ENCODE measurements around the gene ALPK1.

Gene ALPK1

GRCh38 chr4:112377594-112378242, 80.5 kb downstream of the ALPK1 start:
- DNase-seq = no peak
- Histone ChIP-seq H3K9me2 (replicated peaks; ENCODE audit: insufficient read depth, low read length) (no peaks in the 10 kb centered on the region), H3K27me3 (replicated peaks; ENCODE audit: insufficient read depth, low read length) (no peaks in the 10 kb centered on the region), H2AFZ (ENCODE audit: low read length) (no peak overlapping the region), H3K36me3 (replicated peaks; ENCODE audit: insufficient read depth, low read length) (no peaks in the 10 kb centered on the region), H3F3A (ENCODE audit: insufficient read depth, low read length) (no peaks in the 10 kb centered on the region), H3K27ac (ENCODE audit: low read length) (no peak overlapping the region), H4K20me1 (ENCODE audit: insufficient read depth, low read length) (no peaks in the 10 kb centered on the region), H3K4me1 (ENCODE audit: low read length) (no peaks in the 10 kb centered on the region), H3K9ac (ENCODE audit: low read length) (no peak overlapping the region), H3K9me3 (replicated peaks; ENCODE audit: insufficient read depth, low read length) (no peaks in the 10 kb centered on the region), H3K4me3 (ENCODE audit: low read length) (no peak overlapping the region), H3K79me2 (ENCODE audit: low read length) (no peaks in the 10 kb centered on the region), H3K4me2 (ENCODE audit: low read depth, low read length) (no peak overlapping the region)
- TF ChIP-seq EZH2 (optimal IDR thresholded peaks at IDR 0.05; ENCODE audit: low read depth, low read length) (no peak), EZH2phosphoT487 (IDR thresholded peaks at IDR 0.05; ENCODE audit: low read length) (no peak), CTCF (IDR thresholded peaks at IDR 0.05; ENCODE audit: low read length) (no peak)

- Histone ChIP-seq H3K9ac (ENCODE audit: low read length) (no peak overlapping the region), H3K36me3 (replicated peaks; ENCODE audit: insufficient read depth, low read length) (no peaks in the 10 kb centered on the region), H3K27me3 (replicated peaks; ENCODE audit: insufficient read depth, low read length) (no peaks in the 10 kb centered on the region), H3K9me2 (replicated peaks; ENCODE audit: insufficient read depth, low read length) (no peaks in the 10 kb centered on the region), H3F3A (ENCODE audit: insufficient read depth, low read length) (no peaks in the 10 kb centered on the region), H3K4me1 (ENCODE audit: low read length) (no peaks in the 10 kb centered on the region), H3K79me2 (ENCODE audit: low read length) (no peaks in the 10 kb centered on the region), H3K4me3 (ENCODE audit: low read length) (no peak overlapping the region), H4K20me1 (ENCODE audit: insufficient read depth, low read length) (no peaks in the 10 kb centered on the region), H3K27ac (ENCODE audit: low read length) (no peak overlapping the region), H3K9me3 (replicated peaks; ENCODE audit: insufficient read depth, low read length) (no peaks in the 10 kb centered on the region), H3K4me2 (ENCODE audit: low read depth, low read length) (no peak overlapping the region), H2AFZ (ENCODE audit: low read length) (no peak overlapping the region)
- no peak for DNase-seq
- TF ChIP-seq EZH2phosphoT487 (IDR thresholded peaks at IDR 0.05; ENCODE audit: low read length) (no peak), CTCF (IDR thresholded peaks at IDR 0.05; ENCODE audit: low read length) (no peak), EZH2 (optimal IDR thresholded peaks at IDR 0.05; ENCODE audit: low read depth, low read length) (no peak)
These were observed 81.1 kb downstream of the ALPK1 start for GRCh38 chr4:112378243-112378620.

GRCh38 chr4:112378858-112379257, 81.7 kb downstream of the ALPK1 start:
- Histone ChIP-seq H3K4me1 (ENCODE audit: low read length) (no peaks in the 10 kb centered on the region), H3K27me3 (replicated peaks; ENCODE audit: insufficient read depth, low read length) (no peaks in the 10 kb centered on the region), H3K27ac (ENCODE audit: low read length) (no peak overlapping the region), H2AFZ (ENCODE audit: low read length) (no peak overlapping the region), H3K79me2 (ENCODE audit: low read length) (no peaks in the 10 kb centered on the region), H3K9ac (ENCODE audit: low read length) (no peak overlapping the region), H3K9me2 (replicated peaks; ENCODE audit: insufficient read depth, low read length) (no peaks in the 10 kb centered on the region), H3K4me3 (ENCODE audit: low read length) (no peak overlapping the region), H3K9me3 (replicated peaks; ENCODE audit: insufficient read depth, low read length) (no peaks in the 10 kb centered on the region), H3F3A (ENCODE audit: insufficient read depth, low read length) (no peaks in the 10 kb centered on the region), H3K36me3 (replicated peaks; ENCODE audit: insufficient read depth, low read length) (no peaks in the 10 kb centered on the region), H3K4me2 (ENCODE audit: low read depth, low read length) (no peak overlapping the region), H4K20me1 (ENCODE audit: insufficient read depth, low read length) (no peaks in the 10 kb centered on the region)
- no peak for DNase-seq
- TF ChIP-seq EZH2 (optimal IDR thresholded peaks at IDR 0.05; ENCODE audit: low read depth, low read length) = no peak
- no peak for TF ChIP-seq CTCF (IDR thresholded peaks at IDR 0.05; ENCODE audit: low read length)
- no peak for TF ChIP-seq EZH2phosphoT487 (IDR thresholded peaks at IDR 0.05; ENCODE audit: low read length)
